Muscle layer of duodenum (tissue), 2 donors: Measurements from ENCODE around the gene PI4KA.

Experiments used
- H3K27ac ChIP-seq: one replicate; pipeline ENCODE4 v1.7.0; 2013; ENCODE audit warnings: mild to moderate bottlenecking, low read length
- H3K27me3 ChIP-seq: one replicate; pipeline ENCODE4 v1.7.0; 2013; ENCODE audit warnings: low read depth, mild to moderate bottlenecking, control low read depth, low read length
- H3K36me3 ChIP-seq, 2 donors: one replicate each; pipeline ENCODE4 v1.7.0; 2013; ENCODE audit warnings: low read length in 2 of 2, control low read depth in 1 of 2, mild to moderate bottlenecking in 1 of 2; ENCODE audit not compliant: insufficient read depth in 2 of 2, control insufficient read depth in 1 of 2
- H3K4me1 ChIP-seq, 2 donors: one replicate each; pipeline ENCODE4 v1.7.0; 2013; ENCODE audit warnings: low read length in 2 of 2, mild to moderate bottlenecking in 2 of 2, control low read depth in 1 of 2, moderate library complexity in 1 of 2; ENCODE audit not compliant: insufficient read depth in 2 of 2, control insufficient read depth in 1 of 2
- H3K4me3 ChIP-seq, 2 donors: one replicate each; pipeline ENCODE4 v1.7.0; 2013; ENCODE audit warnings: low read length in 2 of 2, low read depth in 1 of 2, mild to moderate bottlenecking in 1 of 2
- H3K9me3 ChIP-seq, 2 donors: one replicate each; pipeline ENCODE4 v1.7.0; 2013; ENCODE audit warnings: low read length in 2 of 2, control low read depth in 1 of 2, mild to moderate bottlenecking in 1 of 2; ENCODE audit not compliant: control insufficient read depth in 1 of 2
- donor health status: healthy.

The PI4KA gene

DNA sequence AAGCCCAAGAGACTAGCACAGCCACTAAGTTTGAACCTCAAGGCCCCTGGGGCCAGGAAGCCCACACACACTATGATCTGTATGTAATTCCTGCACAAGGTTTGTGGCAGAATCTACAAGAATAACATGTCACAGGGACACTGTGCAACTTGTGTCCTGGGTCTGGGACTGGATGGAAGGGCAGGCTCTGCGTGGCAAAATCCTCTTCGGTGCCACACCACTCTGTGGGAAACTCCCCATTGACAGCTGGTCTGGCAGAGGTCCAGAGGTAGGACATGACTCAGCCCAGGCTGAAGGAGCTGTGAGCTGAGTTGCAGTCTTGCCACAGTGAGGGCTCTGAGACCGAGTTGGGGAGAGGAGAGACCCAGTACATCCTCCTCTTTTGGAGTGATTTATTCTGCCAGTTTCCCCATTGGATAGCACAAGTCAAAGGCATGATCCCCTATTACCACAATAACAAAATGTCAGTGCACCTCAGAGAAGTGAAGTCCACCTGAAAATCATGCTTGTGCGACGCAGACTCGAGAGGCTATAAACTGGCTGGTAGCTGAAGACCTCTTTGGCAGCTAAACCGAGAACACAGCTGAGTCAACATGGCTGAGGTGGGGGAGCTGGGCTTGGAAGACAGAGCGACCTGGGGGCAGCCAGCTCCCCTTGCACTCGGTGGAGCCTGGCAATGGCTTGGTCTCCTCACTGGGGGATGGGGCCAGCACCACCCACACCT, 108.0 kb downstream of the PI4KA start:
- H3K4me1 ChIP-seq, result peaks cover 9 to 13% of the 10 kb centered on the region in 2 donors
- H3K27me3 ChIP-seq, result no peaks in the 10 kb centered on the region
- H3K4me3 ChIP-seq, result no peak overlapping the region
- H3K36me3 ChIP-seq, result peaks cover 26 to 50% of the 10 kb centered on the region in 2 donors
- no peaks in the 10 kb centered on the region for H3K9me3 ChIP-seq
- H3K27ac ChIP-seq, result no peak overlapping the region

DNA sequence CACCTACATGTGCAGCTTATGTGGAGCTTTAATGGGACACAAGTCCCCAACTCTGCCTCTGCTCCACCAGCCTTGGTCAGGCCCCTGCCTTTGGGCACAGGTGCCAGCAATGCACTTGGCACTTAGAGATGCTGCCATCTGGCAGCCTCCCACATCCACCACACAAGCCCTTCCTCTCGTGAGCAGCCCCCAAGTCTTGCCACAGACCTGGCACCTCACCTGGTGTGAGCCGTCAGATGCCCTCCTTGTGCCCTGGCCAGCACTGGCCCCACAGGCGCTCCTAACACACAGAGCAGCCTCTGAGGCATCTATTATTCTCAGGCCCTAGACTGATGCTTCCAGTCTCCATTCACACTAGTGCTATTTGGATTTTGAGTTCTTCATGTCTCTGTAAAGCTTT, 109.2 kb downstream of the PI4KA start:
- peak overlapping the region; percentile 45 for H3K27ac ChIP-seq
- peaks cover 34 to 61% of the 10 kb centered on the region in 2 donors for H3K36me3 ChIP-seq
- H3K27me3 ChIP-seq, result no peaks in the 10 kb centered on the region
- no peaks in the 10 kb centered on the region for H3K9me3 ChIP-seq
- H3K4me1 ChIP-seq, result peaks cover 9 to 13% of the 10 kb centered on the region in 2 donors
- no peak overlapping the region for H3K4me3 ChIP-seq

DNA sequence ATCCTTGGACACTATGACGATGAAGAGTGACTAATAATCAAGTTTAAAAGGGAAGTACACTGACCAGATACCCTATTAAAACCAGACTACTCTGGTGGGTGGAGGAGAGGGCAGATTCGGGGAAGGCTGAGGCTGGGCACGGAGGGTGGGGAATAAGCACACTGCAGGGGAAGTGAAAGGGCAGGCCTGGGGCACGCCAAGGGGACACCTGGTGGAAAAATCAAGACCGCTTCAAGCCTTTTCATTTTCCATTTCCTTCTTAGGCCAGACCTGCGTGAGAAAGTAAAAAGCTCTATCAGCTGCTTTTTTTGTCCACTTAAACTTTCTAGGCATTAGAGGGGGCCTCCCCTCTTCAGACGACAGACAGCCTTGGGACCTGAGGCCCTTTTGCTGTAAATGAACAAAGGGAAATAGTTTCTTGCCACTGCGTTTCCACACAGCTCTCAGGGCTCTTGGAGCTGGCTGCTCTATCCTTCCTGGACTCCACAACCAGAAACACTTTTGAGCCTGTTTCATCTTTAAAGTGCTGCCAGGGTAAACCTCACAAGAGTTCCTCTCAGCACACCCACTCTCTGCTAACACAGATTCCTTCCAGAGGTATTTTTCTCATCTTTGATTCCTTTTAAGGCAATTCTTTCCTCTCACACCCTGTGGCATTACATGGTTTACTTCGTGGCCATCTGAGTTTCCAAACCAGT, 109.7 kb downstream of the PI4KA start:
- Histone ChIP-seq H3K27me3 (no peaks in the 10 kb centered on the region), H3K27ac (no peak overlapping the region), H3K4me3 (no peak overlapping the region), H3K9me3 (no peaks in the 10 kb centered on the region), H3K36me3 (peaks cover 37 to 65% of the 10 kb centered on the region in 2 donors), H3K4me1 (peaks cover 9 to 13% of the 10 kb centered on the region in 2 donors)

DNA sequence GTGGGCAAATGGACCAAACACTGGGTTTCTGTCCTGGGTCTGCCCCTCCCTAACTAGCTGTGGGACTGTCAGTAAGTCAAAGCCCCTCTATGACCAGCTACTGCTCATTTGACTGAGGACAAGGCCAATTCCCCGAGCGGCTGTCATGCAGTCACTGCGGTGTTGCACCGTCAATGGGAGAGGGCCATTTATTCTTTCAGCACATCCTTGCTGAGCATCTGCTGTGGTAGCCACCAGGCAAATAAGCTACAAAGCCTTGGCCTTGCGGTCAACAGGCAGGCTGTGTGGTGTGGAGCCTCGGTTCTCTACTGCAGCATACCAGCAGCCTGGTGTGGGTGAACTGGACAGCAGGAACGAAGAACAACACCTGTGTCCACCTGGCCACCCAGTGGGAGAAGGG, 110.5 kb downstream of the PI4KA start:
- Histone ChIP-seq H3K27me3 (no peaks in the 10 kb centered on the region), H3K4me3 (no peak overlapping the region), H3K4me1 (peaks cover 9 to 13% of the 10 kb centered on the region in 2 donors), H3K36me3 (peaks cover 37 to 65% of the 10 kb centered on the region in 2 donors), H3K9me3 (no peaks in the 10 kb centered on the region), H3K27ac (no peak overlapping the region)

DNA sequence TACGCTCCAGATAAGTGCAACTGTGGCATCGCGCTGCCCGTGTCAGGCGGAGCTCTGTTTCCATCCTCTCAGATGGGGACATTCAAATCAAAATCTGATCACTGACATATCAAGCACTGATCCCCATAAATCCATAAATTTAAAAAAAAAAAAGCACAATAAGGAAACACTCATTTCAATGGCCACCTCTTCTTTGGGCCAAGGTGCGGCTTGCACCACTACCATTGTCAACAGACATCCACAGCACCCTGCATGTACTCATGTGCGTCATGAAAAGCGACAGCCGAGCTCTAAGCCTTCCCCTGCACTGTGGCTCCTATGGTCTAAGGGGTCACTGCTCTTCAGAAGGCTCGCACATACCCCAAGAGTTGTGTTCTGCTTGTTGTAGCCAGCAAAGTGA, 111.4 kb downstream of the PI4KA start:
- Histone ChIP-seq H3K4me3 (no peak overlapping the region), H3K27ac (no peak overlapping the region), H3K27me3 (no peaks in the 10 kb centered on the region), H3K9me3 (no peaks in the 10 kb centered on the region), H3K36me3 (peaks cover 35 to 64% of the 10 kb centered on the region in 2 donors), H3K4me1 (peaks cover 9 to 13% of the 10 kb centered on the region in 2 donors)

DNA sequence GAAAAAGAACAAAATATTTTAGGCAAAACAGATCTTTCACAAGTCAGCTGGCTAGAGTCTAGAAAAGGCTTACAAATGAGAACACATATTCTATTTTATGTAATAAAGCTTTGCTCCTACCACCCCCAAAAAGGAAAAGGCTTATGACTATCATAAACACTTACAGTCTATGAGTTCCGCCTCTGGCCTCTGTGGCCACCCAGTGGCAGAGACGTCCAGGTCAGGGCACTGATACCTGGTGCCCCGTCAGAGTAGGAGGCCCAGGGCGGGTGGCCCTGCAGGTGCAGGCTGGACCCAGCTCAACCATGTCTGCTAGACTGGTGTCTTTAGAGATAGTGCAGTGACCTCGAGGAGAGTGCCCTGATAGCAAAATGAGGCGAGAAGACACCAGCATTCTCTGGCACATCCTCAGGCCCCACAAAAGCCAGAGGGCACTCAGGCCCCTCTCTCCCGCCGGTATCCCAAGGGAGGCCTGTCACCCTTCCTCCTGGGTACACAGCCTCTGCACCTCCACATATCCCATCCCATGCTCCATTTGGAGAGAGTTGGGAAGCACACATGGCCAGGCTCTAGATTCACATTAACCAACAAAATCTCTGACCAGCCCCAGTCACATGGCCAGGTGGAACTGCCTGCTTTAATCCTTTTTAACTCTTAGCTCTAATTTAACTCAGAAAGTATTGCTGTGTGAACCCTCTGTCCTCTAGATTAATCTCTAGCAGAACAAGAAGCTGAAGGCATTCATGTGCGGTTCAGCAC, 112.0 kb downstream of the PI4KA start:
- H3K9me3 ChIP-seq, result no peaks in the 10 kb centered on the region
- peaks cover 9 to 13% of the 10 kb centered on the region in 2 donors for H3K4me1 ChIP-seq
- H3K4me3 ChIP-seq, result no peak overlapping the region
- H3K27me3 ChIP-seq, result no peaks in the 10 kb centered on the region
- peaks cover 37 to 64% of the 10 kb centered on the region in 2 donors for H3K36me3 ChIP-seq
- H3K27ac ChIP-seq, result no peak overlapping the region

DNA sequence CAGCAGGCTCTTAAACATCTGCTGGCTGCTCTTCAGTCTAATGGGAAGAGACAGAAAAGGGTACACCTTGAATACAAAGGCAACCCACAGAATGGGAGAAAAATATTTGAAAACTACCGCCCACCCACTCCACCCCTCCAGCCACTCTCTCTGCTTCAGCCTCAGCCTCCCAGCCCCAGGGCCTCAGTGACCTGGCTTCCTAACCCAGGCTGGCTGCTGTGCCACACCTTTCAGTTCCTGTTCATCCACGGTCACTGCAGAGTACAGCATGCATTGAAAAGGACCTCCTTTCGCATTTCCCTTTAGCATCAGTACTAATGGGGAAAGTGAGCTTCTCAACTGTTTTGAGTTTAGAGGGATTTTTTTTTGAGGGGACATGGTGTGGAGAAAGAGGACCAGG, 113.5 kb downstream of the PI4KA start:
- Histone ChIP-seq H3K4me3 (no peak overlapping the region), H3K4me1 (peaks cover 3 to 8% of the 10 kb centered on the region in 2 donors), H3K27me3 (no peaks in the 10 kb centered on the region), H3K9me3 (no peaks in the 10 kb centered on the region), H3K27ac (no peak overlapping the region), H3K36me3 (peaks cover 45 to 67% of the 10 kb centered on the region in 2 donors)

DNA sequence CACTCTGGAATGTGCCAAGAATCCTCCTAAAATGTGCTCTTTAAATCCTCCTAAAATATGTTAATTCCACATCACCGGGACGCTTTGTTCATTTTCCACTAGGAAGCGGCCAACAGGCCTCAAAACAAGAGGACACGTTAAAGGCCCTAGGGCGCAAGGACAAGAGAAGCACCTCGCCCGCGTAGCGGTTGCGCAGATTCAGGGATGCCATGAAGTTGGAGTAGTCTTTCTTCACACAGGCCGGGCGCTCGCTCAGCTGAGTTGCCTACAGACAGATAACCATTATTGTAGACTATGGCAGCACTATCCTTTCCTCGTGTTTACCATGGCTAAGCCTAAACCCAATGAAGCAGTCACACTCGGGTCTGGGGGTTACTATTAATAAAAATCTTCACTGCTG, 114.2 kb downstream of the PI4KA start:
- no peak overlapping the region for H3K4me3 ChIP-seq
- no peaks in the 10 kb centered on the region for H3K9me3 ChIP-seq
- peaks cover 3 to 4% of the 10 kb centered on the region in 2 donors for H3K4me1 ChIP-seq
- peaks cover 40 to 67% of the 10 kb centered on the region in 2 donors for H3K36me3 ChIP-seq
- no peaks in the 10 kb centered on the region for H3K27me3 ChIP-seq
- H3K27ac ChIP-seq, result no peak overlapping the region

DNA sequence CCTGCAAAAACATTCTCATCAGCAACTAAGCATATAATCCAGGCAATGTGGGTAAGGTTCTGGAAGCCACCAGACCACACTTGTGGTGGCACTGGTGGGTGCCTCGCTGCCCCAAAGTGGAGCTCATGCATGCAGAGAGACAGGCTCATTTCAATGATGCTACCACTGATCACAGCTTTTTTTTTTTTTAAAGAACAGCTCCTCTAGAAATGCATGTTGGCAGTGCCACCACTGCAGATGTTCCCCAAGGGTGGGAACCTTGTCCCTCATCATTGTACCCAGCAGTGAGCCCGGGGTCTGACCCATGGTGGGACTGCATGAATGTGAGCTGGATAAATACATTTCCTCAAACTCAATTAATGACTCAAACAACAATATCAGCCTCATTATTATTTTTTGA, 115.8 kb downstream of the PI4KA start:
- no peaks in the 10 kb centered on the region for H3K27me3 ChIP-seq
- H3K4me3 ChIP-seq, result no peak overlapping the region
- no peak overlapping the region for H3K27ac ChIP-seq
- H3K4me1 ChIP-seq, result no peaks in the 10 kb centered on the region
- H3K36me3 ChIP-seq, result peaks cover 39 to 67% of the 10 kb centered on the region in 2 donors
- no peaks in the 10 kb centered on the region for H3K9me3 ChIP-seq

DNA sequence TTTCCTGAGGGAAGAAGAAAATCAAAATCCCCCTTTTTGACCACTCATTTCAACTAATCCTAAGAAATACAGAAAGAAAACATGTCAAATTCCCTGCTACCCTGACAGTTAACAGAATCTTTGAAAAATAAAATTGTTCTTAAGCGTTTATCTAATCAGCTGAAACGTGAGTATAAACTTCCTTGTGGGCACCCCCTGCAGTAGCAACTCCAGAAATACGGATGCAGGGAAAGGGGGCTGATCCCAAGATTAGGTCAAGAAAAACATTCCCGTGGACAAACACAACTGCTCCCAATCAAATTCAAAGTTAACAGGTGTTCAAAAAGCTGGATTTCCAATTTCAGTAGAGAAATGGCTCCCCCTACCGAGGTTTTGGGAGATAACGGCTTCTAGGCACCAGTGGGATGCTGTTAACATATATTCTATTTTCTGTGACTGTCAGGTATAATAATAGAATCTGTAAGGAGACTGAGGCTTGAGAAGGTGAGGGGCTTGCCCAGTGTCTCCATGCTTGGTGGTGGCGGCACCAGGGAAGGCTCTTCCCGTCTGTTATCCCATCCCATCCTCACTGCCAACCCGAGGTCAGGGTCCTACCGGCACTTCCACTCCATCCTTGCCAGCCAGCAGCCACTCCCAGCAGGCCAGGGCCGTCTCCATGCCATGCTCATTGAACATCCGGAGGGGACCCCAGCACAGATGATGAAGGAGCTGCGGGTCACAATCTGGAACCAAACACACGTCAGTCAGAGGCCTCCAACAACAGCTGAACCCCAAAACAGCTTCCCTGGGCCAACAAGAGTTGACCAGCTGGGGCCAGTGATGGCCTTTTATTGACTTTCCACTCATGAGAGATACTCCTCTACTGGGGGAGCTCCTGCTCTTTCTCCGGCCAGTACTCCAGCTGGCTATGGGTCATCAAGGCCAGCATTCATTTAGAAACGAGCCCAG, 116.7 kb downstream of the PI4KA start:
- H3K4me3 ChIP-seq, result no peak overlapping the region
- no peaks in the 10 kb centered on the region for H3K27me3 ChIP-seq
- no peak overlapping the region for H3K27ac ChIP-seq
- peaks cover 39 to 60% of the 10 kb centered on the region in 2 donors for H3K36me3 ChIP-seq
- H3K4me1 ChIP-seq, result no peaks in the 10 kb centered on the region
- H3K9me3 ChIP-seq, result no peaks in the 10 kb centered on the region
